ENCODE measurements around the gene CDK4.

- TF ChIP-seq RAD21 (IDR thresholded peaks at IDR 0.05; ENCODE audit: low read length) (no peak), CTCF (conservative IDR thresholded peaks at IDR 0.05; ENCODE audit: low read depth, low read length) (no peak), CHD1 (IDR thresholded peaks at IDR 0.05; ENCODE audit: low read depth, low read length) (no peak), POLR2A (IDR thresholded peaks at IDR 0.05; ENCODE audit: low read depth, low read length) (no peak), NFE2L2 (IDR thresholded peaks at IDR 0.05; ENCODE audit: low read depth, low read length) (no peak)
- TF ChIP-seq, protein P1, sequence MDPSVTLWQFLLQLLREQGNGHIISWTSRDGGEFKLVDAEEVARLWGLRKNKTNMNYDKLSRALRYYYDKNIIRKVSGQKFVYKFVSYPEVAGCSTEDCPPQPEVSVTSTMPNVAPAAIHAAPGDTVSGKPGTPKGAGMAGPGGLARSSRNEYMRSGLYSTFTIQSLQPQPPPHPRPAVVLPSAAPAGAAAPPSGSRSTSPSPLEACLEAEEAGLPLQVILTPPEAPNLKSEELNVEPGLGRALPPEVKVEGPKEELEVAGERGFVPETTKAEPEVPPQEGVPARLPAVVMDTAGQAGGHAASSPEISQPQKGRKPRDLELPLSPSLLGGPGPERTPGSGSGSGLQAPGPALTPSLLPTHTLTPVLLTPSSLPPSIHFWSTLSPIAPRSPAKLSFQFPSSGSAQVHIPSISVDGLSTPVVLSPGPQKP (IDR thresholded peaks at IDR 0.05; ENCODE audit: borderline replicate concordance, low read depth, low read length) = no peak
Measured at GRCh38 chr12:57743769-57744168, 8.3 kb downstream of the CDK4 start.

Data from IMR-90 (cell line).